Prostate gland (tissue), 2 donors: Measurements from ENCODE around the gene WEE2.
"Not testable (repeated sequence)": the region's sequence is repeated elsewhere in the genome, so short reads cannot be mapped to it uniquely, and the experiment has no call there.

Source experiments
- CTCF ChIP-seq, 4 experiments: fragments of 200-600 bp in 2 of 4; fragments of 450-650 bp in 2 of 4; sonication (generic) in 2 of 4; IDR thresholded peaks; 1 replicate in 3 of 4; 2 replicates in 1 of 4; pipeline ENCODE4 v1.5.1; 2016 to 2019; ENCODE audit warnings: antibody characterized with exemption in 4 of 4, mild to moderate bottlenecking in 2 of 4, moderate library complexity in 2 of 4
- POLR2A ChIP-seq: fragments of 450-650 bp; IDR thresholded peaks from one replicate; pipeline ENCODE4 v1.6.1; 2016; ENCODE audit warnings: antibody characterized with exemption, mild to moderate bottlenecking
- POLR2AphosphoS5 ChIP-seq: sonication (generic); formaldehyde crosslinking; IDR thresholded peaks from one replicate; pipeline ENCODE4 v1.6.1; 2017; ENCODE audit warnings: antibody characterized with exemption

DNA sequence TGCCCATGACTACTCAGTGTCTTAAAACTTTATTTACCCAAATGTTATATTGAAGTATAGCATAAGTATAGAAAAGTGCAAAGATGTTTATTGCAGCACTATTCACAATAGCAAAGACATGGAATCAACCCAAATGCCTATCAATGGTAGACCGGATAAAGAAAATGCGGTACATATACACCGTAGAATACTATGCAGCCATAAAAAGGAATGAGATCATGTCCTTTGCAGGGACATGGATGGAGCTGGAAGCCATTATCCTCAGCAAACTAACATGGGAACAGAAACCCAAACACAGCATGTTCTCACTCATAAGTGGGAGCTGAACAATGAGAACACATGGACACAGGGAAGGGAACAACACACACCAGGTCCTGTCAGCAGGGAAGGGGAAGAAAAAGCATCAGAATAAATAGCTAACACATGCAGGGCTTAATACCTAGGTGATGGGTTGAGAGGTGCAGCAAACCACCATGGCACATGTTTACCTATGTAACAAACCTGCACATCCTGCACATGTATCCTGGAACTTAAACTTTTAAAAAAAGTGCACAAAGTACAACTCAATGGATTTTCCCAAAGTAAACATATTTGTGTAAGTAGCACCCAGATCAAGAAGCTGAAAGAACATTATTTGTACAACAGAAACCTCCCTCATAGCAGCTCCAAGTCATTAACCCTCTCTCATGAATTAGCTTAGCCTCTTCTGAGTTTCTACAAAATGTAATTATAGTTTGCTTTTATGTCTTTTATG, 18.9 kb upstream of the WEE2 start:
- TF ChIP-seq CTCF (IDR thresholded peaks at IDR 0.05); POLR2A; POLR2AphosphoS5: not testable (repeated sequence)
